IgD-negative memory B cell (primary cell): ENCODE data around the gene ARF4. TPM values are rescaled to one million over a fixed set of nuclear protein-coding genes. Genes with fewer than 3 reads are reported as not detected.
"Not testable (repeated sequence)": the region's sequence is repeated elsewhere in the genome, so short reads cannot be mapped to it uniquely, and the experiment has no call there.

ENCODE experiments used
- H3K27ac Mint-ChIP-seq, 3 donors: one replicate each; pipeline ENCODE4 v1.8.0; 2020 to 2022; ENCODE audit warnings: mild to moderate bottlenecking in 3 of 3, mixed read lengths in 3 of 3, moderate library complexity in 1 of 3
- H3K27me3 Mint-ChIP-seq: one replicate; pipeline ENCODE4 v1.8.0; 2021; ENCODE audit warnings: mixed read lengths
- H3K36me3 Mint-ChIP-seq: one replicate; pipeline ENCODE4 v1.8.0; 2020; ENCODE audit warnings: mild to moderate bottlenecking, mixed read lengths
- H3K4me1 Mint-ChIP-seq, 3 donors: one replicate each; pipeline ENCODE4 v1.8.0; 2020 to 2022; ENCODE audit warnings: mixed read lengths in 3 of 3, mild to moderate bottlenecking in 1 of 3
- H3K4me3 Mint-ChIP-seq, 4 donors: one replicate each; pipeline ENCODE4 v1.8.0; 2020 to 2022; ENCODE audit warnings: mild to moderate bottlenecking in 4 of 4, mixed read lengths in 4 of 4, moderate library complexity in 3 of 4
- H3K9me3 Mint-ChIP-seq, 3 donors: one replicate each; pipeline ENCODE4 v1.8.0; 2020 to 2021; ENCODE audit warnings: mixed read lengths in 3 of 3, mild to moderate bottlenecking in 1 of 3
- polyA plus RNA-seq: library from polyadenylated mRNA; unstranded; fragments of 300-500 nt; fragmentation: Illumina TruSeq; gene quantifications from one replicate; pipeline ENCODE4 v1.2.3, GENCODE V29; 2021

The ARF4 gene
- polyA plus RNA-seq, result 114 TPM

GRCh38 chr3:57597127-57597923 is at the start of gene ARF4:
TSS of gene ARF4 (minus strand) at chr3:57597344. CDS start at chr3:57597140, 204 bp downstream.
- Mint-ChIP-seq H3K9me3 (no peaks in the 10 kb centered on the region), H3K27ac (peak within 1 kb of the TSS; percentile 89 to 100 (median 98)), H3K4me1 (peaks cover 28 to 32% (median 32%) of the 10 kb centered on the region in 3 donors), H3K4me3 (peak within 1 kb of the TSS; percentile 88 to 98 (median 92)), H3K27me3 (no peaks in the 10 kb centered on the region), H3K36me3 (peaks cover 4% of the 10 kb centered on the region)

- Mint-ChIP-seq H3K27me3 (no peaks in the 10 kb centered on the region), H3K36me3 (peaks cover 29% of the 10 kb centered on the region), H3K9me3 (peaks cover 3 to 11% (median 5%) of the 10 kb centered on the region in 3 donors), H3K27ac (peak overlapping the region in 1 of 3 donors; percentile 53), H3K4me1 (peaks cover 4 to 7% (median 5%) of the 10 kb centered on the region in 3 donors), H3K4me3 (no peak overlapping the region)
Observed at GRCh38 chr3:57646723-57647122, 49.6 kb upstream of the ARF4 start.

- Mint-ChIP-seq H3K4me1 (peaks cover 4 to 7% (median 6%) of the 10 kb centered on the region in 3 donors), H3K4me3 (no peak overlapping the region), H3K27me3 (no peaks in the 10 kb centered on the region), H3K9me3 (peaks cover 3 to 11% (median 3%) of the 10 kb centered on the region in 3 donors), H3K36me3 (peaks cover 24% of the 10 kb centered on the region), H3K27ac (no peak overlapping the region)
Observed at GRCh38 chr3:57644740-57645139, 47.6 kb upstream of the ARF4 start.

- no peak overlapping the region for H3K4me3 Mint-ChIP-seq
- H3K36me3 Mint-ChIP-seq, result peaks cover 4% of the 10 kb centered on the region
Observed at GRCh38 chr3:57637391-57637790, 40.2 kb upstream of the ARF4 start.

GRCh38 chr3:57634259-57634658 is 37.1 kb upstream of the ARF4 start:
- H3K36me3 Mint-ChIP-seq, H3K4me3 Mint-ChIP-seq, H3K9me3 Mint-ChIP-seq, H3K27ac Mint-ChIP-seq, H3K4me1 Mint-ChIP-seq, H3K27me3 Mint-ChIP-seq: not testable (repeated sequence)

More at GRCh38 chr3:57637391-57637790, 40.2 kb upstream of the ARF4 start:
- H3K27ac Mint-ChIP-seq, result no peak overlapping the region
- H3K9me3 Mint-ChIP-seq, result no peaks in the 10 kb centered on the region
- peaks cover 0 to 1% (median 0%) of the 10 kb centered on the region in 3 donors for H3K4me1 Mint-ChIP-seq
- H3K27me3 Mint-ChIP-seq, result no peaks in the 10 kb centered on the region

GRCh38 chr3:57627976-57628375 is 30.8 kb upstream of the ARF4 start:
- Mint-ChIP-seq H3K27ac (no peak overlapping the region), H3K9me3 (no peaks in the 10 kb centered on the region), H3K36me3 (peaks cover 6% of the 10 kb centered on the region), H3K27me3 (no peaks in the 10 kb centered on the region), H3K4me1 (no peaks in the 10 kb centered on the region), H3K4me3 (no peak overlapping the region)

GRCh38 chr3:57624801-57625200 is 27.7 kb upstream of the ARF4 start:
- H3K4me3 Mint-ChIP-seq, result no peak overlapping the region
- H3K27ac Mint-ChIP-seq, result no peak overlapping the region
- H3K4me1 Mint-ChIP-seq, result no peaks in the 10 kb centered on the region
- no peaks in the 10 kb centered on the region for H3K9me3 Mint-ChIP-seq
- peaks cover 3% of the 10 kb centered on the region for H3K36me3 Mint-ChIP-seq
- no peaks in the 10 kb centered on the region for H3K27me3 Mint-ChIP-seq

GRCh38 chr3:57622362-57622761 is 25.2 kb upstream of the ARF4 start:
- H3K27ac Mint-ChIP-seq, result no peak overlapping the region

GRCh38 chr3:57617739-57618138 is 20.6 kb upstream of the ARF4 start:
- Mint-ChIP-seq H3K36me3 (peaks cover 1% of the 10 kb centered on the region), H3K4me3 (no peak overlapping the region), H3K4me1 (no peaks in the 10 kb centered on the region), H3K9me3 (no peaks in the 10 kb centered on the region), H3K27me3 (no peaks in the 10 kb centered on the region), H3K27ac (no peak overlapping the region)

More at GRCh38 chr3:57622362-57622761, 25.2 kb upstream of the ARF4 start:
- Mint-ChIP-seq H3K9me3 (no peaks in the 10 kb centered on the region), H3K27me3 (no peaks in the 10 kb centered on the region), H3K4me3 (no peak overlapping the region), H3K4me1 (no peaks in the 10 kb centered on the region), H3K36me3 (peaks cover 3% of the 10 kb centered on the region)

GRCh38 chr3:57616233-57616632 is 19.1 kb upstream of the ARF4 start:
- no peak overlapping the region for H3K4me3 Mint-ChIP-seq
- no peaks in the 10 kb centered on the region for H3K4me1 Mint-ChIP-seq
- H3K9me3 Mint-ChIP-seq, result no peaks in the 10 kb centered on the region
- H3K36me3 Mint-ChIP-seq, result peaks cover 1% of the 10 kb centered on the region
- no peaks in the 10 kb centered on the region for H3K27me3 Mint-ChIP-seq
- H3K27ac Mint-ChIP-seq, result no peak overlapping the region

GRCh38 chr3:57611870-57612269 is 14.7 kb upstream of the ARF4 start:
- not testable (repeated sequence) for H3K4me3 Mint-ChIP-seq

GRCh38 chr3:57605683-57606082 is 8.5 kb upstream of the ARF4 start:
- Mint-ChIP-seq H3K27me3 (no peaks in the 10 kb centered on the region), H3K27ac (no peak overlapping the region), H3K4me3 (no peak overlapping the region), H3K4me1 (no peaks in the 10 kb centered on the region), H3K9me3 (peaks cover 2 to 13% (median 7%) of the 10 kb centered on the region in 3 donors), H3K36me3 (peaks cover 13% of the 10 kb centered on the region)

More at GRCh38 chr3:57611870-57612269, 14.7 kb upstream of the ARF4 start:
- not testable (repeated sequence) for H3K36me3 Mint-ChIP-seq, H3K27ac Mint-ChIP-seq, H3K27me3 Mint-ChIP-seq, H3K4me1 Mint-ChIP-seq
- peaks cover 2 to 15% (median 4%) of the 10 kb centered on the region in 3 donors for H3K9me3 Mint-ChIP-seq

GRCh38 chr3:57604971-57605370 is 7.8 kb upstream of the ARF4 start:
- Mint-ChIP-seq H3K36me3 (peaks cover 11% of the 10 kb centered on the region), H3K4me1 (no peaks in the 10 kb centered on the region), H3K27me3 (no peaks in the 10 kb centered on the region), H3K27ac (no peak overlapping the region), H3K9me3 (peaks cover 2 to 9% (median 7%) of the 10 kb centered on the region in 3 donors), H3K4me3 (no peak overlapping the region)

GRCh38 chr3:57600195-57600594 is 3.1 kb upstream of the ARF4 start:
- Mint-ChIP-seq H3K9me3 (no peaks in the 10 kb centered on the region), H3K27me3 (no peaks in the 10 kb centered on the region), H3K27ac (no peak overlapping the region), H3K4me3 (peak overlapping the region in 1 of 4 donors; percentile 37), H3K36me3 (peaks cover 2% of the 10 kb centered on the region), H3K4me1 (peaks cover 12 to 14% (median 12%) of the 10 kb centered on the region in 3 donors)

- Mint-ChIP-seq H3K9me3 (no peaks in the 10 kb centered on the region), H3K4me1 (peaks cover 20 to 23% (median 22%) of the 10 kb centered on the region in 3 donors), H3K27me3 (no peaks in the 10 kb centered on the region), H3K4me3 (peak overlapping the region; percentile 88 to 98 (median 92)), H3K36me3 (peaks cover 4% of the 10 kb centered on the region), H3K27ac (peak overlapping the region; percentile 89 to 100 (median 98))
Observed at GRCh38 chr3:57598765-57599360, 1.7 kb upstream of the ARF4 start.
